Fibroblast of lung (primary cell): ENCODE results near the gene TEKT4.

Source experiments
- CTCF ChIP-seq, 2 donors: IDR thresholded peaks in 1 of 2; conservative IDR thresholded peaks in 1 of 2; 1 replicate in 1 of 2; 2 replicates in 1 of 2; pipeline ENCODE4 v1.5.1; 2011 to 2012; ENCODE audit warnings: low read length in 2 of 2, control low read depth in 1 of 2, inconsistent platforms in 1 of 2, low read depth in 1 of 2, mild to moderate bottlenecking in 1 of 2
- EZH2 ChIP-seq: IDR thresholded peaks from 2 replicates; pipeline ENCODE4 v1.5.1; 2012; ENCODE audit warnings: low read length, control low read depth, mild to moderate bottlenecking; ENCODE audit errors: missing control alignments

- TF ChIP-seq CTCF (conservative IDR thresholded peaks at IDR 0.05 in 1 of 2, IDR thresholded peaks at IDR 0.05 in 1 of 2; ENCODE audit: low read depth in 1 of 2, low read length in 2 of 2) (no peak), EZH2 (no peak)
Observed at GRCh38 chr2:94871226-94872087, at the start of gene TEKT4.
